ENCODE data around the gene TSPAN15.

TSPAN15 gene

DNA sequence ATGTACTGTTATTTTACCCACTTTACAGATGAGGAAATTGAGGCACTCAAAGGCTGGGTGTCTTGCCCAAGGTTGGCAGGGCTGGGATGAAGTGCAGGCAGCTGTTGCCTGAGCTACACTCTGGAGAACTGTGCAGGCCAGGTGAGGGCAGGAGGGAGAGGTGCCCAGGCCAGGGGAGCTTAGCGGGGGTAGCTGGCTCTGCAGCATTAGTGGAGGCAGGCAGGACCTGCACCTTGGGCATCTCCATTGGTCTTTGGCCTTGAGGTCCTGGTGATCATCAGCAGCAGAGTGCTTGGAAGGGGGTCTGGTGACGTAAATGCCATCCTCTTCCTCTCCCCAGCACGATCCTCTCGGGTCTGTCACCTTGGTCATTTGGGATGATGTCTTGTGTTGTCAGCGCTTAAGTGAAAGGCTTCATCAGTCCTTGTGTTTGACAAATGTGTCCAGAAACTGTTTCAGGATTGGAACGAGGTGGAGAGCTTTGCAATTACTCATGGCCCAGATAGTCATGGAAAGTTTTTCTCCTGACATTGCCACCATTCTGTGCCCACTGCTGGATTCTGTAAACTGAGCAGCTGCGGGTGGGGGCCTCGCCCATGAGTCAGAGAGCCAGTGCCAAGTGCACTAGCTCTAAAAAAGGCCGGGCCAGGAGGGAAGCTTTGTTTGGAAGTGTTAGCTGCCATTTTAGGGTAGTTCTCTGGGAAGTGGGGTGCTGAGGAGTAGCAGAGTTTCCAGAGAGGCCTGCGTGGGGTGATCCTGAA, 47.6 kb downstream of the TSPAN15 start:
- Histone ChIP-seq H3K27me3 (ENCODE audit: insufficient read depth, poor library complexity, severe bottlenecking) (no peaks in the 10 kb centered on the region), H3K4me1 (ENCODE audit: insufficient read depth, poor library complexity, severe bottlenecking) (no peaks in the 10 kb centered on the region), H3K4me3 (ENCODE audit: severe bottlenecking) (no peak overlapping the region), H3K27ac (ENCODE audit: poor library complexity, severe bottlenecking) (no peak overlapping the region), H3K9me3 (ENCODE audit: severe bottlenecking) (no peaks in the 10 kb centered on the region), H3K36me3 (ENCODE audit: low read depth) (no peaks in the 10 kb centered on the region)
- DNase-seq (ENCODE audit: low spot score) (no peak), ATAC-seq (ENCODE audit: low read depth) (no peak)
- TF ChIP-seq, protein P1, sequence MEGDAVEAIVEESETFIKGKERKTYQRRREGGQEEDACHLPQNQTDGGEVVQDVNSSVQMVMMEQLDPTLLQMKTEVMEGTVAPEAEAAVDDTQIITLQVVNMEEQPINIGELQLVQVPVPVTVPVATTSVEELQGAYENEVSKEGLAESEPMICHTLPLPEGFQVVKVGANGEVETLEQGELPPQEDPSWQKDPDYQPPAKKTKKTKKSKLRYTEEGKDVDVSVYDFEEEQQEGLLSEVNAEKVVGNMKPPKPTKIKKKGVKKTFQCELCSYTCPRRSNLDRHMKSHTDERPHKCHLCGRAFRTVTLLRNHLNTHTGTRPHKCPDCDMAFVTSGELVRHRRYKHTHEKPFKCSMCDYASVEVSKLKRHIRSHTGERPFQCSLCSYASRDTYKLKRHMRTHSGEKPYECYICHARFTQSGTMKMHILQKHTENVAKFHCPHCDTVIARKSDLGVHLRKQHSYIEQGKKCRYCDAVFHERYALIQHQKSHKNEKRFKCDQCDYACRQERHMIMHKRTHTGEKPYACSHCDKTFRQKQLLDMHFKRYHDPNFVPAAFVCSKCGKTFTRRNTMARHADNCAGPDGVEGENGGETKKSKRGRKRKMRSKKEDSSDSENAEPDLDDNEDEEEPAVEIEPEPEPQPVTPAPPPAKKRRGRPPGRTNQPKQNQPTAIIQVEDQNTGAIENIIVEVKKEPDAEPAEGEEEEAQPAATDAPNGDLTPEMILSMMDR (IDR thresholded peaks at IDR 0.05; ENCODE audit: poor library complexity, severe bottlenecking): no peak

DNA sequence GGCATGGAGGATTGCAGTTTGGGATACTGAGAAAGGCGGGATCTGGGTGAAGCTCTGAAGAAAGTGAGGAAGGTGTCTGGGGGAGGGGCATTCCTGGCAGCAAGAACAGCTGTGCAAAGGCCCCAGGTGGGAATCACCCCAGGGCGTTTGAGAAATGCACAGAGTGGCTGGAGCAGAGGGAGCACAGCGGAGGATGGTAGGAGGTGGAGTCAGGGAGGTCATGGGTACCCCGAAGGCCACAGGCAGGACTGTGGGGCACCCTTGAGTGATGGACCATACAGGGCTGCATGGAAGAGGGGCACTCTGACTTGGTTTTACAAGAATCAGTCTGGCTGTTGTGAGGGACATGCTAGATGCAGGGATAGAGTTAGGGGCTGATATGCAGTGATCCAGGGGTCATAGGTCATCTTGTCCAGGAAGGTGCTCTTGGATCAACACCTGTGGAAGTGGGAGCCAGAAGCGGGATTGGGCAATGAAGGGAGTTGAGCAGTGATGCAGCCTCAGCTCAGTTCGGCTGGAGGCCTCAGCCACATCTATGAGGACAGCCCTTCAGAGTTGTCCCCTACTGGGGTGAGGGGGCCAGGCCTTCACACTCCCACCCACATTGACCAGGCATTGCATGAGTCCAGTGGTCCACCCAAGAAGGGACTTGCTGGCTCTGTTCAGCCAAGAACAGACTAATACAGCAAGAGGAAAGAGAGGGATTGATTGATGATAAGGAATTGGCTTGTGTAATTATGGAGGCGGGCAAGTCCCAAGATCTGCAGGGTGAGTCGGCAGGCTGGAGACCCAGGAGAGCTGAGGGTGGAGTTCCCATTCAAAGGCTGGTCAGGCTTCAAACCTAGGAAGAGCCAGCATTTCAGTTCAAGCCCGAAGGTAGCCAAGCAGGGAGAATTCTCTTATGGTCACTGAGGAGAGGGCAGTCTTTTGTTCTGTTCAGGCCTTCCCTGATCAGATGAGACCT, 48.7 kb downstream of the TSPAN15 start:
- H3K27me3 ChIP-seq (ENCODE audit: insufficient read depth, poor library complexity, severe bottlenecking): no peaks in the 10 kb centered on the region
- no peak for ATAC-seq (ENCODE audit: low read depth)
- H3K27ac ChIP-seq (ENCODE audit: poor library complexity, severe bottlenecking): no peak overlapping the region
- TF ChIP-seq, protein P1 (IDR thresholded peaks at IDR 0.05; ENCODE audit: poor library complexity, severe bottlenecking): no peak
- H3K4me1 ChIP-seq (ENCODE audit: insufficient read depth, poor library complexity, severe bottlenecking): no peaks in the 10 kb centered on the region
- DNase-seq (ENCODE audit: low spot score): no peak
- H3K4me3 ChIP-seq (ENCODE audit: severe bottlenecking): no peak overlapping the region
- H3K9me3 ChIP-seq (ENCODE audit: severe bottlenecking): no peaks in the 10 kb centered on the region
- no peaks in the 10 kb centered on the region for H3K36me3 ChIP-seq (ENCODE audit: low read depth)

DNA sequence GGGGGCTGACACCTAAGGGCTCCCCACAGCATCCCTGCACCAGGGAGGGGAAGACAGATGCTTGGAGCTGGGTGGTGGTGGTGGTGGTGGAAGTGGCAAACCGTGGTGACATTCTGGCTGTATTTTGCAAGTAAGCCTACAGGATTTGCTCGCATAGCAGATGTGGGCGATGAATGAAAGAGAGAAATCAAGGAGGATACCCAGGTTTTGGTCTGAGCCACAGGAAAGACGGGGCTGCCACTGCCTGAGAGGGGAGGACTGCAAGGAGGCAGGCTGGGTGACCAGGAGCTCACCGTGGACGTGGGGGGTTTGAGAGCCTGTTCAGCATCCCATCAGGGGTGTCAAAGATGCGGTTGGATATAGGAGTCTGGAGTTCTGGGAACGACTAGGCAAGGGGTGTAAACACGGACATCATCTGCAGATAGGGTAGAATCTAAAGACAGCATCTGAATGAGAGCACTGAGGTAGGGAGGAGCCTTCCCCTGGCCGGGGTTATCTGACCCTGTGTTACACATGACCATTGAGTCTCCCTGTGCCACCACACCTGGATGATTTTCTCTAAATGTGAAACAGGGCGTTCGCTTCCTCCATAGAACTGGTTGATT, 49.7 kb downstream of the TSPAN15 start:
- Histone ChIP-seq H3K36me3 (ENCODE audit: low read depth) (no peaks in the 10 kb centered on the region), H3K27me3 (ENCODE audit: insufficient read depth, poor library complexity, severe bottlenecking) (no peaks in the 10 kb centered on the region), H3K4me1 (ENCODE audit: insufficient read depth, poor library complexity, severe bottlenecking) (no peaks in the 10 kb centered on the region), H3K9me3 (ENCODE audit: severe bottlenecking) (no peaks in the 10 kb centered on the region), H3K27ac (ENCODE audit: poor library complexity, severe bottlenecking) (no peak overlapping the region), H3K4me3 (ENCODE audit: severe bottlenecking) (no peak overlapping the region)
- ATAC-seq (ENCODE audit: low read depth) (no peak), DNase-seq (ENCODE audit: low spot score) (no peak)
- TF ChIP-seq, protein P1 (IDR thresholded peaks at IDR 0.05; ENCODE audit: poor library complexity, severe bottlenecking): no peak

DNA sequence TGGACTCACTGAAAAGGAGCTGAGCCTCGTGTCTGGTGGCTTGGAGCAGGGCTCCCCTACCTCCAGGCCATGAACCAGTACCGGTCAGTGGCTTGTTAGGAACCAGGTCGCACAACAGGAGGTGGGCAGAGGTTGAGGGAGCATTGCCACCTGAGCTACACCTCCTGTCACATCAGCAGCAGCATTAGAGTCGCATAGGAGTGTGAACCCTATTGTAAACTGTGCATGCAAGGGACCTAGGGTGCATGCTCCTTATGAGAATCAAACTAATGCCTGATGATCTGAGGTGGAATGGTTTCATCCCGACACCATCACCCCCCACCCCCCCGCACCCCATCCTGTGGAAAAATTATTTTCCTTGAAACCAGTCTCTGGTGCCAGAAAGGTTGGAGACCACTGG, 50.4 kb downstream of the TSPAN15 start:
- TF ChIP-seq, protein P1 (IDR thresholded peaks at IDR 0.05; ENCODE audit: poor library complexity, severe bottlenecking): no peak
- H3K27me3 ChIP-seq (ENCODE audit: insufficient read depth, poor library complexity, severe bottlenecking): no peaks in the 10 kb centered on the region
- no peaks in the 10 kb centered on the region for H3K9me3 ChIP-seq (ENCODE audit: severe bottlenecking)
- H3K4me1 ChIP-seq (ENCODE audit: insufficient read depth, poor library complexity, severe bottlenecking): no peaks in the 10 kb centered on the region
- DNase-seq (ENCODE audit: low spot score) (no peak), ATAC-seq (ENCODE audit: low read depth) (no peak)
- no peak overlapping the region for H3K4me3 ChIP-seq (ENCODE audit: severe bottlenecking)
- no peaks in the 10 kb centered on the region for H3K36me3 ChIP-seq (ENCODE audit: low read depth)
- H3K27ac ChIP-seq (ENCODE audit: poor library complexity, severe bottlenecking): no peak overlapping the region
